Motor neuron (in vitro differentiated cells): ENCODE data around the gene PMEPA1. TPM values are rescaled to one million over a fixed set of nuclear protein-coding genes. Genes with fewer than 3 reads are reported as not detected.
"Not testable (repeated sequence)": the region's sequence is repeated elsewhere in the genome, so short reads cannot be mapped to it uniquely, and the experiment has no call there.

ENCODE experiments used
- ATAC-seq, 8 experiments: fragments of 200-7000 bp; cut with Tn5 transposase; replicated peaks in 6 of 8; 2 replicates each; pipeline ENCODE4 v1.8.0; 2021; ENCODE audit warnings: mild to moderate bottlenecking in 8 of 8, moderate library complexity in 8 of 8
- H3K27ac ChIP-seq, 2 donors: fragments of 250-450 bp; sonication (Bioruptor Pico); 2 replicates each; pipeline ENCODE4 v1.9.0; 2021; ENCODE audit warnings: antibody characterized with exemption in 2 of 2, mild to moderate bottlenecking in 2 of 2, moderate library complexity in 1 of 2
- H3K4me1 ChIP-seq, 2 donors: fragments of 250-450 bp; sonication (Bioruptor Pico); replicated peaks in 1 of 2; 2 replicates each; pipeline ENCODE4 v1.6.1; 2021; ENCODE audit warnings: antibody characterized with exemption in 2 of 2, mild to moderate bottlenecking in 2 of 2, moderate library complexity in 1 of 2
- H3K4me3 ChIP-seq, 5 donors: fragments of 250-450 bp; sonication (Bioruptor Pico); 2 replicates each; pipeline ENCODE4 v1.9.0; 2021; ENCODE audit warnings: antibody characterized with exemption in 5 of 5, mild to moderate bottlenecking in 5 of 5, moderate library complexity in 4 of 5
- WGBS, 10 experiments: fragments of 450-650 bp; shearing (Covaris generic); methylation state at CpG; one replicate each; pipeline ENCODE4 v1.0.0; 2022; 5-methylcytosine and 5-hydroxymethylcytosine counted together
- in situ Hi-C, 9 experiments: fragments of 400-800 bp; cut with MboI; loops; one replicate each; pipeline ENCODE4 v1.15.0; 2021; ENCODE audit warnings: low sequenced_read_pairs in 9 of 9, low pct_unique_long_range_greater_than_20kb in 2 of 9; ENCODE audit not compliant: unreplicated experiment in 9 of 9
- total RNA-seq, 8 experiments: library from RNA; unstranded; fragments of 300-600 nt; gene quantifications; 2 replicates each; pipeline versions ENCODE4 v1.2.3 to v1.2.4, GENCODE V29; 2022

PMEPA1 gene
- total RNA-seq, 8 experiments from 2014 or later: 0.61 to 26.2 (median 2.8) TPM

GRCh38 chr20:57633945-57634491 lies 75.8 kb downstream of the PMEPA1 start:
- Histone ChIP-seq H3K27ac (no peak overlapping the region), H3K4me1 (no peaks in the 10 kb centered on the region), H3K4me3 (no peak overlapping the region)
- no peak for ATAC-seq
- WGBS, 10 experiments: 13 to 92% (median 71%) methylated on average over 1 to 2 of the region's 2 CpGs; no CpG with 5 or more reads in 1 of the 10 experiments
- in situ Hi-C loops: no loop called here

GRCh38 chr20:57632286-57632685 lies 77.5 kb downstream of the PMEPA1 start:
- Histone ChIP-seq H3K27ac (no peak overlapping the region), H3K4me3 (no peak overlapping the region), H3K4me1 (no peaks in the 10 kb centered on the region)
- no peak for ATAC-seq
- in situ Hi-C loops: no loop called here
- 20 to 100% (median 86%) methylated on average over 1 to 2 of the region's 2 CpGs; no CpG with 5 or more reads in 2 of the 10 experiments for WGBS, 10 experiments

GRCh38 chr20:57630061-57630460 lies 79.8 kb downstream of the PMEPA1 start:
- ATAC-seq: no peak

GRCh38 chr20:57629491-57629901 lies 80.3 kb downstream of the PMEPA1 start:
- in situ Hi-C loops, ATAC-seq, H3K4me1 ChIP-seq, H3K27ac ChIP-seq, H3K4me3 ChIP-seq: not testable (repeated sequence)
- WGBS, 10 experiments: 26 to 83% (median 72%) methylated on average over 1 to 7 of the region's 9 CpGs

More at GRCh38 chr20:57630061-57630460, 79.8 kb downstream of the PMEPA1 start:
- H3K4me3 ChIP-seq: no peak overlapping the region
- WGBS, 10 experiments: 30 to 90% (median 56%) methylated on average over 1 to 4 of the region's 4 CpGs; no CpG with 5 or more reads in 4 of the 10 experiments
- in situ Hi-C loops: no loop called here
- H3K27ac ChIP-seq: no peak overlapping the region
- H3K4me1 ChIP-seq: no peaks in the 10 kb centered on the region

GRCh38 chr20:57628962-57629308 lies 80.9 kb downstream of the PMEPA1 start:
- H3K4me3 ChIP-seq, H3K27ac ChIP-seq, in situ Hi-C loops, ATAC-seq, H3K4me1 ChIP-seq: not testable (repeated sequence)
- WGBS, 10 experiments: no CpG with 5 or more reads among the region's 12 CpGs

GRCh38 chr20:57628047-57628961 lies 81.5 kb downstream of the PMEPA1 start:
- H3K27ac ChIP-seq: no peak overlapping the region
- H3K4me1 ChIP-seq: no peaks in the 10 kb centered on the region
- WGBS, 10 experiments: 0 to 86% (median 80%) methylated on average over 1 to 9 of the region's 29 CpGs; no CpG with 5 or more reads in 3 of the 10 experiments
- in situ Hi-C loops: no loop called here
- peak in 3 of 8 experiments; percentile 24 to 63 (median 60) for ATAC-seq
- no peak overlapping the region for H3K4me3 ChIP-seq

- H3K27ac ChIP-seq: no peak overlapping the region
- H3K4me1 ChIP-seq: peaks cover 0 to 3% of the 10 kb centered on the region in 2 donors
- H3K4me3 ChIP-seq: no peak overlapping the region
- ATAC-seq: no peak
- in situ Hi-C loops: no loop called here
- 80% methylated on average over 1 to 2 of the region's 2 CpGs; no CpG with 5 or more reads in 8 of the 10 experiments for WGBS, 10 experiments
These were observed 82.5 kb downstream of the PMEPA1 start for GRCh38 chr20:57627339-57627738.

GRCh38 chr20:57625978-57626377 lies 83.8 kb downstream of the PMEPA1 start:
- in situ Hi-C loops: no loop called here
- peaks cover 0 to 3% of the 10 kb centered on the region in 2 donors for H3K4me1 ChIP-seq
- H3K4me3 ChIP-seq: no peak overlapping the region
- ATAC-seq: no peak
- no peak overlapping the region for H3K27ac ChIP-seq
- 20 to 67% (median 50%) methylated on average over 1 to 2 of the region's 2 CpGs; no CpG with 5 or more reads in 1 of the 10 experiments for WGBS, 10 experiments

GRCh38 chr20:57625181-57625958 lies 84.4 kb downstream of the PMEPA1 start:
- in situ Hi-C loops: no loop called here
- Histone ChIP-seq H3K4me1 (peaks cover 0 to 3% of the 10 kb centered on the region in 2 donors), H3K4me3 (no peak overlapping the region), H3K27ac (no peak overlapping the region)
- 28 to 93% (median 63%) methylated on average over 2 to 7 of the region's 7 CpGs; no CpG with 5 or more reads in 1 of the 10 experiments for WGBS, 10 experiments
- no peak for ATAC-seq

GRCh38 chr20:57624124-57624523 lies 85.7 kb downstream of the PMEPA1 start:
- in situ Hi-C loops: loop anchor here in 2 of 9 experiments (25.0 kb wide), 1 partner anchor 588 kb away; no protein-coding TSS in a partner anchor
- Histone ChIP-seq H3K4me3 (no peak overlapping the region), H3K27ac (no peak overlapping the region), H3K4me1 (peaks cover 0 to 3% of the 10 kb centered on the region in 2 donors)
- WGBS, 10 experiments: 17 to 100% (median 94%) methylated on average over 1 to 3 of the region's 3 CpGs; no CpG with 5 or more reads in 3 of the 10 experiments
- ATAC-seq: no peak

- Histone ChIP-seq H3K4me3 (no peak overlapping the region), H3K4me1 (peaks cover 0 to 3% of the 10 kb centered on the region in 2 donors), H3K27ac (no peak overlapping the region)
- ATAC-seq: peak; percentile 35 to 84 (median 60)
- in situ Hi-C loops: loop anchor here in 2 of 9 experiments (25.0 kb wide), 1 partner anchor 590 kb away; no protein-coding TSS in a partner anchor
- 0 to 90% (median 77%) methylated on average over 1 to 3 of the region's 14 CpGs; no CpG with 5 or more reads in 6 of the 10 experiments for WGBS, 10 experiments
These were observed 87.0 kb downstream of the PMEPA1 start for GRCh38 chr20:57622579-57623381.

GRCh38 chr20:57622201-57622570 lies 87.6 kb downstream of the PMEPA1 start:
- Histone ChIP-seq H3K27ac (no peak overlapping the region), H3K4me1 (peaks cover 0 to 3% of the 10 kb centered on the region in 2 donors), H3K4me3 (no peak overlapping the region)
- in situ Hi-C loops: loop anchor here in 2 of 9 experiments (25.0 kb wide), 1 partner anchor 590 kb away; no protein-coding TSS in a partner anchor
- peak in 1 of 8 experiments; percentile 16 for ATAC-seq
- 30 to 100% (median 67%) methylated on average over 1 to 7 of the region's 7 CpGs; no CpG with 5 or more reads in 2 of the 10 experiments for WGBS, 10 experiments
